Duodenal mucosa (tissue), 2 donors: ENCODE measurements around the gene VPS4B.

Experiments
- H3K27ac ChIP-seq: one replicate; pipeline ENCODE4 v1.7.0; 2013; ENCODE audit warnings: low read depth, low read length
- H3K27me3 ChIP-seq, 2 donors: one replicate each; pipeline ENCODE4 v1.7.0; 2013; ENCODE audit warnings: low read length in 2 of 2, control low read depth in 1 of 2; ENCODE audit not compliant: insufficient read depth in 2 of 2, control insufficient read depth in 1 of 2
- H3K36me3 ChIP-seq, 2 donors: one replicate each; pipeline ENCODE4 v1.7.0; 2013; ENCODE audit warnings: low read length in 2 of 2, control low read depth in 1 of 2; ENCODE audit not compliant: insufficient read depth in 2 of 2, control insufficient read depth in 1 of 2
- H3K4me1 ChIP-seq, 2 donors: one replicate each; pipeline ENCODE4 v1.7.0; 2013; ENCODE audit warnings: low read length in 2 of 2, control low read depth in 1 of 2; ENCODE audit not compliant: insufficient read depth in 2 of 2, control insufficient read depth in 1 of 2
- H3K4me3 ChIP-seq, 2 donors: one replicate each; pipeline ENCODE4 v1.7.0; 2013; ENCODE audit warnings: low read length in 2 of 2, low read depth in 1 of 2
- H3K9ac ChIP-seq, 2 donors: one replicate each; pipeline ENCODE4 v1.7.0; 2013; ENCODE audit warnings: low read length in 2 of 2, low read depth in 1 of 2
- H3K9me3 ChIP-seq, 2 donors: one replicate each; pipeline ENCODE4 v1.7.0; 2013; ENCODE audit warnings: low read length in 2 of 2, control low read depth in 1 of 2; ENCODE audit not compliant: control insufficient read depth in 1 of 2

The VPS4B gene

GRCh38 chr18:63407734-63408133, 14.5 kb downstream of the VPS4B start:
- H3K36me3 ChIP-seq, result peaks cover 44 to 63% of the 10 kb centered on the region in 2 donors
- H3K9me3 ChIP-seq, result no peaks in the 10 kb centered on the region
- no peak overlapping the region for H3K9ac ChIP-seq
- no peak overlapping the region for H3K4me3 ChIP-seq
- peaks cover 0 to 15% of the 10 kb centered on the region in 2 donors for H3K4me1 ChIP-seq
- H3K27ac ChIP-seq, result no peak overlapping the region
- H3K27me3 ChIP-seq, result no peaks in the 10 kb centered on the region

GRCh38 chr18:63405986-63406385, 16.3 kb downstream of the VPS4B start:
- H3K27ac ChIP-seq, result no peak overlapping the region
- no peaks in the 10 kb centered on the region for H3K9me3 ChIP-seq
- peaks cover 0 to 13% of the 10 kb centered on the region in 2 donors for H3K4me1 ChIP-seq
- H3K4me3 ChIP-seq, result no peak overlapping the region
- H3K27me3 ChIP-seq, result no peaks in the 10 kb centered on the region
- no peak overlapping the region for H3K9ac ChIP-seq
- H3K36me3 ChIP-seq, result peaks cover 51 to 77% of the 10 kb centered on the region in 2 donors

GRCh38 chr18:63402246-63403162, 19.8 kb downstream of the VPS4B start:
- Histone ChIP-seq H3K27me3 (no peaks in the 10 kb centered on the region), H3K27ac (no peak overlapping the region), H3K4me1 (no peaks in the 10 kb centered on the region), H3K4me3 (no peak overlapping the region), H3K9ac (no peak overlapping the region), H3K9me3 (no peaks in the 10 kb centered on the region), H3K36me3 (peaks cover 44 to 71% of the 10 kb centered on the region in 2 donors)

- no peaks in the 10 kb centered on the region for H3K27me3 ChIP-seq
- no peaks in the 10 kb centered on the region for H3K4me1 ChIP-seq
- no peaks in the 10 kb centered on the region for H3K9me3 ChIP-seq
- peaks cover 43 to 84% of the 10 kb centered on the region in 2 donors for H3K36me3 ChIP-seq
- H3K27ac ChIP-seq, result no peak overlapping the region
- H3K4me3 ChIP-seq, result no peak overlapping the region
- H3K9ac ChIP-seq, result no peak overlapping the region
Observed at GRCh38 chr18:63399300-63399699, 23.0 kb downstream of the VPS4B start.

- no peak overlapping the region for H3K27ac ChIP-seq
- H3K9me3 ChIP-seq, result no peaks in the 10 kb centered on the region
- no peaks in the 10 kb centered on the region for H3K27me3 ChIP-seq
- H3K4me1 ChIP-seq, result no peaks in the 10 kb centered on the region
- no peak overlapping the region for H3K9ac ChIP-seq
- H3K36me3 ChIP-seq, result peaks cover 29 to 80% of the 10 kb centered on the region in 2 donors
- no peak overlapping the region for H3K4me3 ChIP-seq
Observed at GRCh38 chr18:63397349-63397748, 24.9 kb downstream of the VPS4B start.

GRCh38 chr18:63395503-63395902, 26.8 kb downstream of the VPS4B start:
- no peaks in the 10 kb centered on the region for H3K27me3 ChIP-seq
- H3K36me3 ChIP-seq, result peaks cover 24 to 71% of the 10 kb centered on the region in 2 donors
- no peak overlapping the region for H3K4me3 ChIP-seq
- H3K27ac ChIP-seq, result no peak overlapping the region
- no peaks in the 10 kb centered on the region for H3K4me1 ChIP-seq
- H3K9me3 ChIP-seq, result no peaks in the 10 kb centered on the region
- no peak overlapping the region for H3K9ac ChIP-seq

GRCh38 chr18:63394954-63395353, 27.3 kb downstream of the VPS4B start:
- peaks cover 24 to 71% of the 10 kb centered on the region in 2 donors for H3K36me3 ChIP-seq
- H3K9ac ChIP-seq, result no peak overlapping the region
- H3K9me3 ChIP-seq, result no peaks in the 10 kb centered on the region
- no peaks in the 10 kb centered on the region for H3K4me1 ChIP-seq
- no peak overlapping the region for H3K4me3 ChIP-seq
- no peaks in the 10 kb centered on the region for H3K27me3 ChIP-seq
- H3K27ac ChIP-seq, result no peak overlapping the region

- H3K4me3 ChIP-seq, result no peak overlapping the region
- no peaks in the 10 kb centered on the region for H3K27me3 ChIP-seq
- no peaks in the 10 kb centered on the region for H3K9me3 ChIP-seq
- no peak overlapping the region for H3K9ac ChIP-seq
- no peak overlapping the region for H3K27ac ChIP-seq
- no peaks in the 10 kb centered on the region for H3K4me1 ChIP-seq
- peaks cover 7 to 19% of the 10 kb centered on the region in 2 donors for H3K36me3 ChIP-seq
Observed at GRCh38 chr18:63387861-63388260, 34.4 kb downstream of the VPS4B start.

GRCh38 chr18:63382843-63383242, 39.4 kb downstream of the VPS4B start:
- Histone ChIP-seq H3K27ac (no peak overlapping the region), H3K36me3 (no peaks in the 10 kb centered on the region), H3K9me3 (no peaks in the 10 kb centered on the region), H3K27me3 (no peaks in the 10 kb centered on the region), H3K9ac (no peak overlapping the region), H3K4me1 (no peaks in the 10 kb centered on the region), H3K4me3 (no peak overlapping the region)

- Histone ChIP-seq H3K27ac (no peak overlapping the region), H3K36me3 (no peaks in the 10 kb centered on the region), H3K9me3 (peaks cover 0 to 2% of the 10 kb centered on the region in 2 donors), H3K4me1 (no peaks in the 10 kb centered on the region), H3K4me3 (no peak overlapping the region), H3K27me3 (no peaks in the 10 kb centered on the region), H3K9ac (no peak overlapping the region)
Observed at GRCh38 chr18:63379639-63379962, 42.7 kb downstream of the VPS4B start.
